HepG2 (cell line): ENCODE results near the gene CTDP1.

ENCODE experiments used
- EZH2 ChIP-seq: conservative IDR thresholded peaks from 2 replicates; pipeline ENCODE4 v1.6.1; 2012; ENCODE audit warnings: mild to moderate bottlenecking, low read depth, low read length, moderate library complexity
- HMGXB4 ChIP-seq, 2 experiments: sonication (generic) in 1 of 2; formaldehyde crosslinking in 1 of 2; IDR thresholded peaks; 2 replicates each; pipeline versions ENCODE4 v1.4.0 to v1.6.1; 2018 to 2020; ENCODE audit warnings: missing genetic modification reagents in 2 of 2, borderline replicate concordance in 1 of 2, low read depth in 1 of 2, mild to moderate bottlenecking in 1 of 2, missing biosample characterization in 1 of 2
- JUNB ChIP-seq: sonication (generic); formaldehyde crosslinking; IDR thresholded peaks from 2 replicates; pipeline ENCODE4 v1.8.0; 2022; ENCODE audit warnings: missing genetic modification reagents, mild to moderate bottlenecking, borderline replicate concordance
- NFIB ChIP-seq: sonication (generic); formaldehyde crosslinking; IDR thresholded peaks from 2 replicates; pipeline ENCODE4 v1.9.0; 2021; ENCODE audit warnings: missing genetic modification reagents, mild to moderate bottlenecking, borderline replicate concordance
- SRF ChIP-seq: IDR thresholded peaks from 2 replicates; pipeline ENCODE4 v1.6.1; 2011; ENCODE audit warnings: mild to moderate bottlenecking, low read depth, low read length, moderate library complexity
- TAF1 ChIP-seq: sonication (generic); formaldehyde crosslinking; IDR thresholded peaks from 2 replicates; pipeline ENCODE4 v1.4.0; 2020; ENCODE audit warnings: missing genetic modification reagents
- ZBTB40 ChIP-seq, 2 experiments: fragments of 450-650 bp in 1 of 2; sonication (generic) in 1 of 2; formaldehyde crosslinking in 1 of 2; IDR thresholded peaks; 2 replicates each; pipeline versions ENCODE4 v1.6.1 to v1.8.0; 2016 to 2022; ENCODE audit warnings: antibody characterized with exemption in 1 of 2, mild to moderate bottlenecking in 1 of 2, missing genetic modification reagents in 1 of 2
- ZFP37 ChIP-seq: sonication (generic); formaldehyde crosslinking; IDR thresholded peaks from 2 replicates; pipeline ENCODE4 v1.4.0; 2020; ENCODE audit warnings: missing genetic modification reagents, borderline replicate concordance
- ZNF614 ChIP-seq: IDR thresholded peaks from 2 replicates; pipeline ENCODE4 v1.6.1; 2018; ENCODE audit warnings: missing biosample characterization, missing genetic modification reagents, inconsistent platforms, borderline replicate concordance

GRCh38 chr18:79799619-79800370, 120.2 kb downstream of the CTDP1 start:
- TF ChIP-seq HMGXB4 (CRISPR knock-in tag; IDR thresholded peaks at IDR 0.05; ENCODE audit: borderline replicate concordance in 1 of 2, low read depth in 1 of 2) = no peak
- TF ChIP-seq ZFP37 = no peak
- no peak for TF ChIP-seq ZNF614 (CRISPR knock-in tag)
- TF ChIP-seq EZH2 = no peak
- no peak for TF ChIP-seq NFIB (CRISPR knock-in tag)
- no peak for TF ChIP-seq JUNB (CRISPR knock-in tag)
- no peak for TF ChIP-seq TAF1
- TF ChIP-seq ZBTB40 (IDR thresholded peaks at IDR 0.05) = no peak
- no peak for TF ChIP-seq ZBTB40 (CRISPR knock-in tag; IDR thresholded peaks at IDR 0.05)
- TF ChIP-seq SRF = no peak
